Measurements from ENCODE around the gene FASTK. TPM values are rescaled to one million over a fixed set of nuclear protein-coding genes. Genes with fewer than 3 reads are reported as not detected.
"Not testable (repeated sequence)": the region's sequence is repeated elsewhere in the genome, so short reads cannot be mapped to it uniquely, and the experiment has no call there.

Gene FASTK
- total RNA-seq, 2 donors from 2014 or later, result 64.0 to 71.0 TPM

GRCh38 chr7:151043959-151044358 is 36.6 kb downstream of the FASTK start:
- TF ChIP-seq, protein P1, sequence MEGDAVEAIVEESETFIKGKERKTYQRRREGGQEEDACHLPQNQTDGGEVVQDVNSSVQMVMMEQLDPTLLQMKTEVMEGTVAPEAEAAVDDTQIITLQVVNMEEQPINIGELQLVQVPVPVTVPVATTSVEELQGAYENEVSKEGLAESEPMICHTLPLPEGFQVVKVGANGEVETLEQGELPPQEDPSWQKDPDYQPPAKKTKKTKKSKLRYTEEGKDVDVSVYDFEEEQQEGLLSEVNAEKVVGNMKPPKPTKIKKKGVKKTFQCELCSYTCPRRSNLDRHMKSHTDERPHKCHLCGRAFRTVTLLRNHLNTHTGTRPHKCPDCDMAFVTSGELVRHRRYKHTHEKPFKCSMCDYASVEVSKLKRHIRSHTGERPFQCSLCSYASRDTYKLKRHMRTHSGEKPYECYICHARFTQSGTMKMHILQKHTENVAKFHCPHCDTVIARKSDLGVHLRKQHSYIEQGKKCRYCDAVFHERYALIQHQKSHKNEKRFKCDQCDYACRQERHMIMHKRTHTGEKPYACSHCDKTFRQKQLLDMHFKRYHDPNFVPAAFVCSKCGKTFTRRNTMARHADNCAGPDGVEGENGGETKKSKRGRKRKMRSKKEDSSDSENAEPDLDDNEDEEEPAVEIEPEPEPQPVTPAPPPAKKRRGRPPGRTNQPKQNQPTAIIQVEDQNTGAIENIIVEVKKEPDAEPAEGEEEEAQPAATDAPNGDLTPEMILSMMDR (conservative IDR thresholded peaks at IDR 0.05), result no peak
- H3K27me3 ChIP-seq (ENCODE audit: control insufficient read depth, insufficient read depth, low read length, poor library complexity, severe bottlenecking), result no peaks in the 10 kb centered on the region
- peaks cover 6% of the 10 kb centered on the region for H3K27me3 Mint-ChIP-seq (ENCODE audit: insufficient read depth)
- no peak for DNase-seq
- H3K4me3 Mint-ChIP-seq, result no peak overlapping the region
- H3K9ac ChIP-seq (ENCODE audit: extremely low read depth, low read length, poor library complexity, severe bottlenecking), result no peak overlapping the region
- peaks cover 8% of the 10 kb centered on the region for H3K36me3 Mint-ChIP-seq (ENCODE audit: low read depth)
- 94 to 100% methylated on average over 3 to 20 of the region's 20 CpGs for WGBS, 2 experiments (ENCODE audit: insufficient coverage in 1 of 2, insufficient read length in 1 of 2)
- H3K27ac ChIP-seq (ENCODE audit: low read depth, low read length), result no peak overlapping the region
- no peak overlapping the region for H3K27ac Mint-ChIP-seq
- H3K4me1 Mint-ChIP-seq, result peaks cover 3% of the 10 kb centered on the region
- no peaks in the 10 kb centered on the region for H3K9me3 ChIP-seq (ENCODE audit: control insufficient read depth, low read length)
- H3K4me3 ChIP-seq (ENCODE audit: low read length), result no peak overlapping the region
- H3K9me3 Mint-ChIP-seq, result no peaks in the 10 kb centered on the region
- H3K36me3 ChIP-seq (ENCODE audit: control insufficient read depth, insufficient read depth, low read length), result no peaks in the 10 kb centered on the region
- peaks cover 6% of the 10 kb centered on the region for H3K4me1 ChIP-seq (ENCODE audit: control insufficient read depth, insufficient read depth, low read length)

DNA sequence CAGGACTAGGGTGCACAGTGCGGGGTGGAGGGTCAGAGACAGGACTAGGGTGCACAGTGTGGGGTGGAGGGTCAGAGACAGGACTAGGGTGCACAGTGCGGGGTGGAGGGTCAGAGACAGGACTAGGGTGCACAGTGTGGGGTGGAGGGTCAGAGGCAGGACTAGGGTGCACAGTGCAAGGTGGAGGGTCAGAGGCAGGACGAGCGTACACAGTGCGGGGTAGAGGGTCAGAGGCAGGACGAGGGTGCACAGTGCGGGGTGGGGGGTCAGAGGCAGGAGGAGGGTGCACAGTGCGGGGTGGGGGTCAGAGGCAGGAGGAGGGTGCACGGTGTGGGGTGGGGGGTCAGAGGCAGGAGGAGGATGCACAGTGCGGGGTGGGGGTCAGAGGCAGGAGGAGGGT is 37.2 kb downstream of the FASTK start:
- not testable (repeated sequence) for H3K27ac Mint-ChIP-seq; H3K9me3 Mint-ChIP-seq; H3K4me3 ChIP-seq (ENCODE audit: low read length); H3K27me3 Mint-ChIP-seq (ENCODE audit: insufficient read depth); H3K4me1 ChIP-seq (ENCODE audit: control insufficient read depth, insufficient read depth, low read length); H3K36me3 ChIP-seq (ENCODE audit: control insufficient read depth, insufficient read depth, low read length); H3K36me3 Mint-ChIP-seq (ENCODE audit: low read depth); H3K27me3 ChIP-seq (ENCODE audit: control insufficient read depth, insufficient read depth, low read length, poor library complexity, severe bottlenecking); H3K4me1 Mint-ChIP-seq; H3K4me3 Mint-ChIP-seq; H3K9me3 ChIP-seq (ENCODE audit: control insufficient read depth, low read length); H3K27ac ChIP-seq (ENCODE audit: low read depth, low read length); DNase-seq; H3K9ac ChIP-seq (ENCODE audit: extremely low read depth, low read length, poor library complexity, severe bottlenecking)
- WGBS, 2 experiments (ENCODE audit: insufficient coverage in 1 of 2, insufficient read length in 1 of 2), result 90% methylated on average over 10 of the region's 10 CpGs; no CpG with 5 or more reads in 1 of the 2 experiments

DNA sequence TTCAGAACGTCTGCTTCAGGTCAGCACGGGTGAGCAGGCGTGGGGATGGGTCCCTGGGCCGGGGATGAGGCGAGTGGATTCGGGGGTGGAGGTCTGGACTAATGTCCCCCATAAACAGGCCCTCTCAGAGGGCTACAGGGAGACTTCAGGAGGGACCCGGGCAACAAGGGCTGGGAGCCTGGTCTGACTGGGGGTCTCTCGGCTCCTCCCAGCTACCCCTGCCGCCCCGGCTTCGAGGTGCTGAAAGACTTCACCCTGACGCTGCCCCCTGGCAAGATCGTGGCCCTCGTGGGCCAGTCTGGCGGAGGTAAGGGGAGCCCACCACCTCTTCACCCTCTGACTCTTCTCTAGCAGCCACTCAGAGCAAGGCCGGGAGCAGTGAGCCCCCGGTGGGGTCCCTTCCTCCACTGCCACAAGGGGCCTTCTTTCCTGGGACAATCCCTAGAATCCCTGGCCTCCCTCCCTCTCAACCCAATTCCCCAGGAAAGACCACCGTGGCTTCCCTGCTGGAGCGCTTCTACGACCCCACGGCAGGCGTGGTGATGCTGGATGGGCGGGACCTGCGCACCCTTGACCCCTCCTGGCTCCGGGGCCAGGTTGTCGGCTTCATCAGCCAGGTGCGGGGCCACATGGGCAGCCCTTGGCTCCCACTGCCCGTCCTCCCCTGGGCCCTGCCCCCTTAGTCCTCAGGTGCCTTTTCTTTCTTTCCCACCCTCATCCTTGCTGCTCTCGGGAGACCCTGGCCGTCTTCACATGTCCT is 39.8 kb downstream of the FASTK start:
- no peaks in the 10 kb centered on the region for H3K9me3 ChIP-seq (ENCODE audit: control insufficient read depth, low read length)
- Mint-ChIP-seq H3K9me3 (no peaks in the 10 kb centered on the region), H3K27me3 (ENCODE audit: insufficient read depth) (no peaks in the 10 kb centered on the region), H3K4me3 (no peak overlapping the region), H3K36me3 (ENCODE audit: low read depth) (peaks cover 14% of the 10 kb centered on the region), H3K27ac (no peak overlapping the region), H3K4me1 (peaks cover 3% of the 10 kb centered on the region)
- peaks cover 6% of the 10 kb centered on the region for H3K36me3 ChIP-seq (ENCODE audit: control insufficient read depth, insufficient read depth, low read length)
- peaks cover 6% of the 10 kb centered on the region for H3K4me1 ChIP-seq (ENCODE audit: control insufficient read depth, insufficient read depth, low read length)
- no peak for DNase-seq
- no peaks in the 10 kb centered on the region for H3K27me3 ChIP-seq (ENCODE audit: control insufficient read depth, insufficient read depth, low read length, poor library complexity, severe bottlenecking)
- TF ChIP-seq, protein P1 (conservative IDR thresholded peaks at IDR 0.05), result no peak
- WGBS, 2 experiments (ENCODE audit: insufficient coverage in 1 of 2, insufficient read length in 1 of 2), result 92 to 95% methylated on average over 19 to 30 of the region's 30 CpGs
- H3K4me3 ChIP-seq (ENCODE audit: low read length), result no peak overlapping the region
- H3K9ac ChIP-seq (ENCODE audit: extremely low read depth, low read length, poor library complexity, severe bottlenecking), result no peak overlapping the region
- H3K27ac ChIP-seq (ENCODE audit: low read depth, low read length), result no peak overlapping the region
